D721Med (cell line): ENCODE measurements around the gene ZDHHC3.

ENCODE experiments used
- DNase-seq: peaks from one replicate; pipeline ENCODE4 v3.0.0; 2011; ENCODE audit warnings: low spot score; ENCODE audit not compliant: insufficient read length
- FAIRE-seq: peaks from 2 replicates; lab custom pipeline; 2011; peaks lifted over from hg19 to GRCh38; lab: Jason Lieb, UNC
- TF ChIP-seq, protein P1 (sequence below): IDR thresholded peaks from 2 replicates; pipeline ENCODE4 v1.5.1; 2012; ENCODE audit warnings: mild to moderate bottlenecking, control low read depth; ENCODE audit not compliant: insufficient read depth; ENCODE audit errors: missing control alignments

The ZDHHC3 gene

DNA sequence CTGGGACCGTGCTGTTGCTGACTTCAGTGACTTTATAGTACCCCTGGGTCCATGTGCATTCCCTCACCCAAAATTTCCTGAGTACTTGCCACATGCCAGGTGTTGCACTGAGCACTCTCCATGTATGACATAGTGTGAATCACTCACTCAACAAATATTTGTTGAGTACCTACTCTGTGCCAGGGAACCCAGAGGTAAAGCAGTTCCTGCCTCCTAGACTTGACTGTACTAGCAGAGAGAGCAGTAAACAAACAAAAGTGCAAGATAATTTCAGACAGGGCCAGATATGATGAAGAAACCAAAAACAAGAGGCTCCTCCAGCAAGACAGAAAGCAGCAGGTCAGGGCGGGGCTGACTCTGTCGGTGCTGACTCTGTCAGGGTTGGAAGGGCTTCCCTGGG is 89.4 kb downstream of the ZDHHC3 start:
- FAIRE-seq: no peak

DNA sequence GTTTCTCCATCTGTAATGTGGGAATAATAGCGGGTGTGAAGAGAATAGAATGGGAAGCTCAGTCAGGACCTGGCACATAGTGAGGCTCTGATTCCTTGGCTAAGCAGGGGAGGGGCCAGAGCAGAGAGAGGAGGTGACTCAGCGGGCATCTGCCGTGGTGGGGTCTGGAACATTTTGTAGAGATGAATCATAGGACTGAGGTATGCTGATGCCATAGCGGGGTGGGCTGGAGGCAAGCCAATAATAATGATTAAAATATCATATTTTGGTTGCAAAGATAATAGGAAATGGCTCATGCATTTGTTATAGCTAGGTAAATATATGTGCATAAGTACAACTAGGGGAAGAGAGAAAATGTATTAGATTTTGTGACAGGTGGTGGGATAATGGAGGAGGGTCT is 90.4 kb downstream of the ZDHHC3 start:
- DNase-seq: no peak
- TF ChIP-seq, protein P1, sequence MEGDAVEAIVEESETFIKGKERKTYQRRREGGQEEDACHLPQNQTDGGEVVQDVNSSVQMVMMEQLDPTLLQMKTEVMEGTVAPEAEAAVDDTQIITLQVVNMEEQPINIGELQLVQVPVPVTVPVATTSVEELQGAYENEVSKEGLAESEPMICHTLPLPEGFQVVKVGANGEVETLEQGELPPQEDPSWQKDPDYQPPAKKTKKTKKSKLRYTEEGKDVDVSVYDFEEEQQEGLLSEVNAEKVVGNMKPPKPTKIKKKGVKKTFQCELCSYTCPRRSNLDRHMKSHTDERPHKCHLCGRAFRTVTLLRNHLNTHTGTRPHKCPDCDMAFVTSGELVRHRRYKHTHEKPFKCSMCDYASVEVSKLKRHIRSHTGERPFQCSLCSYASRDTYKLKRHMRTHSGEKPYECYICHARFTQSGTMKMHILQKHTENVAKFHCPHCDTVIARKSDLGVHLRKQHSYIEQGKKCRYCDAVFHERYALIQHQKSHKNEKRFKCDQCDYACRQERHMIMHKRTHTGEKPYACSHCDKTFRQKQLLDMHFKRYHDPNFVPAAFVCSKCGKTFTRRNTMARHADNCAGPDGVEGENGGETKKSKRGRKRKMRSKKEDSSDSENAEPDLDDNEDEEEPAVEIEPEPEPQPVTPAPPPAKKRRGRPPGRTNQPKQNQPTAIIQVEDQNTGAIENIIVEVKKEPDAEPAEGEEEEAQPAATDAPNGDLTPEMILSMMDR: no peak

More for the DNA sequence above, 89.4 kb downstream of the ZDHHC3 start:
- TF ChIP-seq, protein P1: no peak
- no peak for DNase-seq

DNA sequence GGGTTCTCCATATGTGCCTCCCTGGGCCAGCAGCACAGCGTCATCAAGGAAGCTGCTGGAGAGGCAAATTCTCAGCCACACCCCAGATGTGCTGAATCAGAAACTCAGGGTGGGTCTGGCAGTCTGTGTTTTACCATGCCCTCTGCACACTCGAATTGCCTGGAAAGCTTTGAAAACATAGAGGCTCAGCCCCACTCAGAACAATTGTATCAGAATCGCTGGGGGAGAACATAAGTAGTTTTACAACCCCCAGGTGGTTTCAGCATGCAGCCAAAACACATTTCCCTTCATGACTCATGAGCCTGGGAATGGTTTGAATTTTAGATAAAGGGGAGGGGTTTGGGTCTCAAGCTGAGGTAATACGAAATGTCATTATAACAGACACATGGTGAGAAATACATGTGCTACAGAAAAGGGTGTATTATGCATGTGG is 92.0 kb downstream of the ZDHHC3 start:
- TF ChIP-seq, protein P1: no peak
- no peak for FAIRE-seq
- DNase-seq: no peak

More for the DNA sequence above, 90.4 kb downstream of the ZDHHC3 start:
- FAIRE-seq: no peak

DNA sequence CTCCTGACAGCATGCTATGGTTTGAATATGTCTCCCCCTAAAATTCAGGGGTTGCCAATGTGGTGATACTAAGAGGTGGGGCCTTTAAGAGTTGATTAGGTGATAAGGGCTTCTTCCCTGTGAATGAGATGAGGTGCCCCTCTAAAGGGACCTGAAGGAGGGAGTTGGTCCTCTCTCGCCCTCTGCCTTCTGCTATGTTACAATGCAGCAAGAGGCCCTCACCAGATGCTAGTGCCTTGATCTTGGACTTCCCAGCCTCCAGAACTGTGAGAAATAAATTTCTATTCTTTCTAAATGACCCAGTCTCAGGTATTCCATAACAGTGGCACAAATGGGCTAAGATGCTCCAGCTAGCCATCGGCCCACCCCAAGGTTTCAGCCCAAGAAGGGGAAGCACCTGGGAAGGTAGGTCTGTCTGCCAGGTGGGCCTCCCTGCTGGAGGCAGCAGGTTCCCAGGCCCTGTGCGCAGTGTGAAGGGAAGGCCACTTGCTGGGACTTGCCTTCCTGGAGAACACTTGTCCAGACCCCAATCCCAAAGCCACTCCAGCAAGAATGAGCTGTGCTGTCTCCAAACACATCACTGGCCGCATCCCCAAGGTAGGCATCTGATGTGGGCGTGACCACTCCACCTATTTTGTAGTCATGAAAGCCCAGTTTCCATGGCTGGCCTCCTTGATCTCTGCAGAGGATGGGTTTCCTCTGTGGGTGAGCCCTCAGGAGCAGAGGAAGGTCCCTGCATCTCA is 92.6 kb downstream of the ZDHHC3 start:
- FAIRE-seq: no peak
- TF ChIP-seq, protein P1: no peak
- DNase-seq: no peak

DNA sequence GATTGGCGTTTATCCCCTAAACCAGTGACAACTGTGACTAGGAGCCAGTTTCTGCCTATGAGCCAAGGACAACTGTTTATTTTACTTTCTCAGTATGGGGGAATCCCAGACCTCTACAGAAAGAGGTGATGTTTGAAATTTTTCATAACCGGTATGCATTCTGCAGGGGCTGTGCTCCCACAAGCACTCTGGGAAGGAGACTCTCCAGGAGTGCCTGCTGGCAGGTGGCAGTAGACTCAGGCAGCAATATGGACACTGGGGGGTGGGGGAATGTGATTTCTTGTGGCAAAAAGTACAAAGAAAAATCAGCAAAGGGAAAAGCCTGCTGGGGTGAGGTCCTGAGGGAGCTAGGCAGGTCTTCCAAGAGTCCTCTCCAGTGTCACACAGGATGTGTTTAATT is 95.7 kb downstream of the ZDHHC3 start:
- TF ChIP-seq, protein P1: no peak
- FAIRE-seq (no peak), DNase-seq (no peak)

DNA sequence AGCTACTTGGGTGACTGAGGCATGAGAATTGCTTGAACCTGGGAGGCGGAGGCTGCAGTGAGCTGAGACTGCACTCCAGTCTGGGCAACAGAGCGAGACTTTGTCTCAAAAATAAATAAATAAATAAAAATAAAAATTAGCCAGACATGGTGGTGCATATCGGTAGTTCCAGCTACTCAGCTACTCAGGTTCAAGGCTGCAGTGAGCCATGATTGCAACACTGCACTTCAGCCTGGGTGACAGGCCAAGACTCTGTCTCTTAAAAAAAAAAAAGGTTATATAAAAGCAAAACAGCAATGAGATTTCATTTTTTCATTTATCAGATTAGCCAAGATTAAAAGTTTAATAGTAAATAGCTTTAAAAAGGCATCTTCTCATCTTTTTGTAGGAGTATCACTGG is 98.6 kb downstream of the ZDHHC3 start:
- FAIRE-seq (no peak), DNase-seq (no peak)
- TF ChIP-seq, protein P1: no peak

DNA sequence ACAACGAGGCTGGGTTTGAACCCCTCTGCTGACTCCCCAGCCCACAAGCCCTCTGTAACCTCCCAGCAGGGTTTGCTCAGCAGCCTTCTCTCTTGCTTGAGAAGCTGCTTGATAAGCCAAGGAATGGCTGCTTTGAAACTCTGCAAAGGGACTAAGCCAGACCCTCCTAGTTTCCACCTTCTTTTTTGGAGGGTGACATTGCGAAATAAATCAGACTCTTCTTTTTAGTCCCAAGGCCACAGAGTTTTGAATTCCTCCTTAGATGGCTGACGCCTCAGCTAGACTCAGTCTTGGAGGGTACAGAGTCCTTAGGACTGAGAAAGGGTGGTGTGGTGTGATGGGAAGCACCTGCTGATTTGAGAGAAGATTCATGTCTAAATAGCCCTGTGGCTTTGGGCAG is 100.4 kb downstream of the ZDHHC3 start:
- FAIRE-seq (no peak), DNase-seq (no peak)
- TF ChIP-seq, protein P1: no peak
